ENCODE results near the gene ENTPD8.
A peak's percentile ranks its signal among the peaks of the same experiment; 100 is the strongest.

Gene ENTPD8

GRCh38 chr9:137486141-137486490, 45.0 kb upstream of the ENTPD8 start:
- no peak for DNase-seq (ENCODE audit: low read depth)
- no peak for TF ChIP-seq CTCF (IDR thresholded peaks at IDR 0.05; ENCODE audit: low read length, missing control alignments)
- no peak overlapping the region for H3K4me3 ChIP-seq (replicated peaks; ENCODE audit: low read depth, low read length)

GRCh38 chr9:137485343-137486140, 44.4 kb upstream of the ENTPD8 start:
- no peak overlapping the region for H3K4me3 ChIP-seq (replicated peaks; ENCODE audit: low read depth, low read length)
- TF ChIP-seq CTCF (IDR thresholded peaks at IDR 0.05; ENCODE audit: low read length, missing control alignments): no peak
- DNase-seq (ENCODE audit: low read depth): no peak

GRCh38 chr9:137484551-137485315, 43.6 kb upstream of the ENTPD8 start:
- no peak for DNase-seq (ENCODE audit: low read depth)
- TF ChIP-seq CTCF (IDR thresholded peaks at IDR 0.05; ENCODE audit: low read length, missing control alignments): no peak
- no peak overlapping the region for H3K4me3 ChIP-seq (replicated peaks; ENCODE audit: low read depth, low read length)

GRCh38 chr9:137482094-137482781, 41.1 kb upstream of the ENTPD8 start:
- DNase-seq (ENCODE audit: low read depth): peak; percentile 81
- no peak for TF ChIP-seq CTCF (IDR thresholded peaks at IDR 0.05; ENCODE audit: low read length, missing control alignments)
- H3K4me3 ChIP-seq (replicated peaks; ENCODE audit: low read depth, low read length): no peak overlapping the region

GRCh38 chr9:137480686-137481683, 39.8 kb upstream of the ENTPD8 start:
- DNase-seq (ENCODE audit: low read depth): no peak
- H3K4me3 ChIP-seq (replicated peaks; ENCODE audit: low read depth, low read length): no peak overlapping the region

More at GRCh38 chr9:137480686-137481683, 39.8 kb upstream of the ENTPD8 start:
- no peak for TF ChIP-seq CTCF (IDR thresholded peaks at IDR 0.05; ENCODE audit: low read length, missing control alignments)

All from fibroblast of pulmonary artery (primary cell).